ENCODE measurements around the gene TMEM178A. TPM values are rescaled to one million over a fixed set of nuclear protein-coding genes. Genes with fewer than 3 reads are reported as not detected.

TMEM178A gene
- total RNA-seq, 2 experiments from 2014 or later: 0.25 to 0.38 TPM

DNA sequence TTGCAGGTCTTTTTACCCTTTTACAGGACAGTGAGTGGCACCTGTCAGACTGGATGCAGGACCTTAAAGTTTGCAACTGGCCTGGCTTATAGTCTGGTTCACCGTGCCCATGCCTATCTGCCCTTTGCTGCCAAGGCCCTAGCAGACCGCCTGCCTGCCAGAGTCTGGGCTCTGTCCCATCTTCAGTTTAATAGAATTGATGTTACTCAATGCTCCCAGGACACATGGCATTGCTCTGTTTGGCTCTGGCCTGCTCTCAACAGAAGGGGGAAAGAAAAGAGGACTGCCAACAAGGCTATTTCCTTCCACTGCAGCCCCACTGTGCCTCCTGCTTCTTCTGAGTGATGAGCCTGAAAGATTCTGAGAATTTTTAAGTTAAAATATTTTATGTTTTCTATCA, 25.6 kb upstream of the TMEM178A start:
- POLR2A ChIA-PET: no interaction called here
- TF ChIP-seq, protein P1, sequence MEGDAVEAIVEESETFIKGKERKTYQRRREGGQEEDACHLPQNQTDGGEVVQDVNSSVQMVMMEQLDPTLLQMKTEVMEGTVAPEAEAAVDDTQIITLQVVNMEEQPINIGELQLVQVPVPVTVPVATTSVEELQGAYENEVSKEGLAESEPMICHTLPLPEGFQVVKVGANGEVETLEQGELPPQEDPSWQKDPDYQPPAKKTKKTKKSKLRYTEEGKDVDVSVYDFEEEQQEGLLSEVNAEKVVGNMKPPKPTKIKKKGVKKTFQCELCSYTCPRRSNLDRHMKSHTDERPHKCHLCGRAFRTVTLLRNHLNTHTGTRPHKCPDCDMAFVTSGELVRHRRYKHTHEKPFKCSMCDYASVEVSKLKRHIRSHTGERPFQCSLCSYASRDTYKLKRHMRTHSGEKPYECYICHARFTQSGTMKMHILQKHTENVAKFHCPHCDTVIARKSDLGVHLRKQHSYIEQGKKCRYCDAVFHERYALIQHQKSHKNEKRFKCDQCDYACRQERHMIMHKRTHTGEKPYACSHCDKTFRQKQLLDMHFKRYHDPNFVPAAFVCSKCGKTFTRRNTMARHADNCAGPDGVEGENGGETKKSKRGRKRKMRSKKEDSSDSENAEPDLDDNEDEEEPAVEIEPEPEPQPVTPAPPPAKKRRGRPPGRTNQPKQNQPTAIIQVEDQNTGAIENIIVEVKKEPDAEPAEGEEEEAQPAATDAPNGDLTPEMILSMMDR (conservative IDR thresholded peaks at IDR 0.05; ENCODE audit: low read length): no peak
- no peak for TF ChIP-seq EZH2phosphoT487 (IDR thresholded peaks at IDR 0.05; ENCODE audit: borderline replicate concordance, low read depth, low read length)
- DNase-seq (ENCODE audit: low spot score): no peak

DNA sequence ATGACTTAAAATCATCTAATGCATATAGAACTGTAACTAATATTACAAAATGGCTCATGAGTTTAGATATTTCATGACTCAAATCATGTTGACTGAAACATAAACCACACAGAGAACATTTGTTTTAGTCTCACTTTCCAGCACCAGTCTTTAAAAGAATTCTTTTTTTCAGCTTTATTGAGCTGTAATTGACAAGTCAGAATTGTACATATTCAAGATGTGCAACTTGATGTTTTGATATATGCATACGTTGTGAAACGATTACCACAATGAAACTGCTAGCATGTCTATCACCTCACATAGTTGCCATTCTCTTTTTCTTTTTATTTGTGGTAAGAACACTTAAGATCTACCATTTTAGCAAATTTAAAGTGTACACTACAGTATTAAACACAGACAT, 25.0 kb upstream of the TMEM178A start:
- BruUV-seq (replicated peaks): no TSS peak
- intact Hi-C loops (cut with micrococcal nuclease; ENCODE audit: unreplicated experiment): no loop called here
- TF ChIP-seq EZH2phosphoT487 (IDR thresholded peaks at IDR 0.05; ENCODE audit: borderline replicate concordance, low read depth, low read length): no peak
- TF ChIP-seq, protein P1 (conservative IDR thresholded peaks at IDR 0.05; ENCODE audit: low read length): no peak
- CTCF ChIA-PET (ENCODE audit: unreplicated experiment): no interaction called here
- H3K4me1 ChIP-seq (ENCODE audit: insufficient read depth, low read length, poor library complexity, severe bottlenecking): no peaks in the 10 kb centered on the region
- no peaks in the 10 kb centered on the region for H4K20me1 ChIP-seq (ENCODE audit: insufficient read depth, low read length)
- no peak overlapping the region for H3K4me2 ChIP-seq (ENCODE audit: low read length)
- no peaks in the 10 kb centered on the region for H3K9me3 ChIP-seq (ENCODE audit: low read length)
- POLR2A ChIA-PET: no interaction called here
- no peak overlapping the region for H3K4me3 ChIP-seq (ENCODE audit: low read depth, low read length, poor library complexity, severe bottlenecking)
- H3K36me3 ChIP-seq (ENCODE audit: insufficient read depth, low read length): no peaks in the 10 kb centered on the region
- no peak for DNase-seq (ENCODE audit: low spot score)
- H3K79me2 ChIP-seq (ENCODE audit: insufficient read depth, low read depth, low read length): no peaks in the 10 kb centered on the region
- H3K9me2 ChIP-seq (ENCODE audit: insufficient read depth, low read length): no peaks in the 10 kb centered on the region
- H2AFZ ChIP-seq (ENCODE audit: low read length): no peak overlapping the region
- H3K27ac ChIP-seq (ENCODE audit: low read depth, low read length, poor library complexity, severe bottlenecking): no peak overlapping the region

More for the DNA sequence above, 25.6 kb upstream of the TMEM178A start:
- CTCF ChIA-PET (ENCODE audit: unreplicated experiment): no interaction called here
- no TSS peak for BruUV-seq (replicated peaks)
- Histone ChIP-seq H3K27ac (ENCODE audit: low read depth, low read length, poor library complexity, severe bottlenecking) (no peak overlapping the region), H3K36me3 (ENCODE audit: insufficient read depth, low read length) (no peaks in the 10 kb centered on the region), H2AFZ (ENCODE audit: low read length) (no peak overlapping the region), H3K4me2 (ENCODE audit: low read length) (no peak overlapping the region), H3K4me1 (ENCODE audit: insufficient read depth, low read length, poor library complexity, severe bottlenecking) (no peaks in the 10 kb centered on the region), H3K4me3 (ENCODE audit: low read depth, low read length, poor library complexity, severe bottlenecking) (no peak overlapping the region), H4K20me1 (ENCODE audit: insufficient read depth, low read length) (no peaks in the 10 kb centered on the region), H3K9me3 (ENCODE audit: low read length) (no peaks in the 10 kb centered on the region), H3K9me2 (ENCODE audit: insufficient read depth, low read length) (no peaks in the 10 kb centered on the region), H3K79me2 (ENCODE audit: insufficient read depth, low read depth, low read length) (no peaks in the 10 kb centered on the region)
- intact Hi-C loops (cut with micrococcal nuclease; ENCODE audit: unreplicated experiment): no loop called here

DNA sequence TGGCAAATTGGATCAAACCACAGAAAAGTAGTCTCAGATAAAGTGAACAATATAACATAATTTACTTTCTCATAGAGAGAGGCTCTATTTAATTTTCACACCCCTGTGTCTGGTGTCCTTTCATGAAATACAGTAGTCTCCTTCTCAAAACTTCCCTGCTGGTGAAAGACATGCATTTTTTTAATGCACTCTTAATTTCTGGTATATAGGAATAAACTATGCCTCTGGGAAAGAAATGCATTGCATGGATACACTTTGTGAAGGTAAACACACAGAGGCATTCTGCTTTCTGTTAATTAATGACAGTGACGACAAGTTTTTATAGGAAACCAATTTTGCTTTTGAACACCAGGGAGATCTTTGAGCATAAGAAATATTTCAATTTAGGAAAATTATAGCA, 24.1 kb upstream of the TMEM178A start:
- Histone ChIP-seq H3K36me3 (ENCODE audit: insufficient read depth, low read length) (no peaks in the 10 kb centered on the region), H3K9me3 (ENCODE audit: low read length) (no peaks in the 10 kb centered on the region), H3K79me2 (ENCODE audit: insufficient read depth, low read depth, low read length) (no peaks in the 10 kb centered on the region), H4K20me1 (ENCODE audit: insufficient read depth, low read length) (no peaks in the 10 kb centered on the region), H3K4me1 (ENCODE audit: insufficient read depth, low read length, poor library complexity, severe bottlenecking) (no peaks in the 10 kb centered on the region), H3K9me2 (ENCODE audit: insufficient read depth, low read length) (no peaks in the 10 kb centered on the region), H3K4me3 (ENCODE audit: low read depth, low read length, poor library complexity, severe bottlenecking) (no peak overlapping the region), H2AFZ (ENCODE audit: low read length) (no peak overlapping the region), H3K27ac (ENCODE audit: low read depth, low read length, poor library complexity, severe bottlenecking) (no peak overlapping the region), H3K4me2 (ENCODE audit: low read length) (no peak overlapping the region)
- no peak for DNase-seq (ENCODE audit: low spot score)
- ChIA-PET CTCF (ENCODE audit: unreplicated experiment) (interaction anchor here (0.6 kb wide), 1 partner anchor 115 kb away, joined by 3 read pairs; no protein-coding TSS in a partner anchor), POLR2A (no interaction called here)
- BruUV-seq (replicated peaks): no TSS peak
- intact Hi-C loops (cut with micrococcal nuclease; ENCODE audit: unreplicated experiment): no loop called here
- no peak for TF ChIP-seq EZH2phosphoT487 (IDR thresholded peaks at IDR 0.05; ENCODE audit: borderline replicate concordance, low read depth, low read length)
- TF ChIP-seq, protein P1 (conservative IDR thresholded peaks at IDR 0.05; ENCODE audit: low read length): no peak
